Inferior parietal cortex (tissue), 1 donor: ENCODE results near the gene TMED8.
"Not testable (repeated sequence)": the region's sequence is repeated elsewhere in the genome, so short reads cannot be mapped to it uniquely, and the experiment has no call there.

ENCODE experiments used
- DNase-seq: peaks from one replicate; pipeline ENCODE4 v3.0.0-alpha.2; 2016; ENCODE audit errors: extremely low spot score

Gene TMED8

DNA sequence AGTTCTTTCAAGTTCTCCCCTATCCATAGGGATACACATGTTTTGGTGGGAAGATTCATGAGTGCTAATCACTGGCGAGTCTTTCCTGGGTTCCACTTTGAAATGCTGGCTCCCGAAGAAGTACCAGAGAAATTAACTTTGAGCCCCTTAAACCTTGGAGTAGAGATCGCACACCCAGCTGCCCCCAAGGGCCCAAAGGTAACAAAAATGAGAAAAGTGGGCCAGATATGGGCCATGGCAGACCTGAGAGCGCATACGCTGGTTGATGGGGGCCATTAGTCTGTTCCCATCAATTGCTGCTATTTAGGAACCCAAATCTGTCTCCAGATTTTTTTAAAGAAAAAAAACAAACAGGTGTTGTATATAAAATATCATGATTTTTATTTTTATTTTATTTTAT is 53.9 kb downstream of the TMED8 start:
- no peak for DNase-seq

DNA sequence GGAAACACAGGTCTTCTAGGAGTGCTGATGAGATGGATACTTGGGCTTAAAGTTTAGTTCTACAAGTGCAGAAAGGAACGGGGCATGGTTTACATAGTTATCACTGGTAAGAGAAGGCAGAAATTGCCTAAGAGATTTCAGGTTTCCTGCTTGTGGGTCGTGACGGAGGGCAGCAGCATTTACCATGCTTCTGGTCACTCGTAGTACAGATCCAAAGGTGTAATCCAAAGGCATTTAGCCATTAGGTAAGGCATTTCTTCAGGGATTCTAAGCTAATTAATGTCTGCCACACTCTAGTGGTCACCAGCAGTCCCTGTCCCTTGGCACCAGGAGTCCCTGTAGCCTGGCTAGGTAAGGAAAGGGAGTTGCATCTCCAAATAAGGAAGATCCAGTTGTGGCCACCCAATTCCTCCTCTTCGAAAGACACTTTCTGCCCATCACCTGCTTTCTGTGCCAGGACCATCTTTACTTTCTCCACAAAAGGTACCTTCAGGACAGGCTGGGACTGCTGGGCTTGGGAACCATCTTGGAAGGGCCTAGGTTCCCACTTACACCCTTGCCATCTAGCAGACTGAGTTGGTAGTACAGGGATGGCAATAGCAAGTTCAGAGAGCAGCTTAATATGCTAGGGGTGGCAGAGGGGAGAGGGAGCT is 54.5 kb downstream of the TMED8 start:
- no peak for DNase-seq

DNA sequence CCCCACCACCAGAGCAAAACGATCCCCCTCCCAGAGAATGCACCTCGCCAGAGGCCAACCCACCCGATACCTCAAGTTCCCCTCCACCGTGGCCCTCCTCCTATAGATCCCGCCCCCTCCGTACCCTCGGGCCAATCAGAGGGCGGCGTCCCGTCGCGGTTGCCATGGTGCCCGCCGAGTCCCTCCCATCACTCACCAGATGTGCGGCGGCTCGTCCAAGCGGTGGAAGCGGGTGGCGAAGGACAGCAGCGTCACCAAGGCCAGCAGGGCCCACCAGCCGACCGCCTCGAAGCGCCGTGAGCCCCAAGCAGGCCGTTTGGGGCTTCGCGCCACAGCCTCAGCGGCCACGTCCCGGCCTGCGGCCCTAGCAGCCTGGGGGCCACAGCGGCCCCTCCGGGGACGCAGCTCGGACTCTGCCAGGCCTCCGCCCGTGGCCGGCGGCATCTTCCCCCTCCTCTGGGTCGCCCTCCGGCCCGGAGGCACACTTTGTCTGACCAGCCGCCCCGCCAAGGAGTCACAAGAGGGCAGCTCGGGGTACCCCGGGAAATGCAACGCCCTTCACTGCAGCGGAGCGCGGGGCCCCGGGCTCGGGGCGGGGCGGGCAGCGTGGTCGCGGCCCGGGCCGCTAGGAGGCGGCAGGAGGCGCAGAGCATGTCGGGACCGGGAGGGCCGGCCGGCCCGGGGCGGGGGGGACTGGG is 56.5 kb downstream of the TMED8 start, which contains the start of gene POMT2:
POMT2 (minus strand) TSS at position 646 of the 698 bp plus-strand sequence; CDS start at position 444, 202 bp downstream.
- DNase-seq, result peak; percentile 90

DNA sequence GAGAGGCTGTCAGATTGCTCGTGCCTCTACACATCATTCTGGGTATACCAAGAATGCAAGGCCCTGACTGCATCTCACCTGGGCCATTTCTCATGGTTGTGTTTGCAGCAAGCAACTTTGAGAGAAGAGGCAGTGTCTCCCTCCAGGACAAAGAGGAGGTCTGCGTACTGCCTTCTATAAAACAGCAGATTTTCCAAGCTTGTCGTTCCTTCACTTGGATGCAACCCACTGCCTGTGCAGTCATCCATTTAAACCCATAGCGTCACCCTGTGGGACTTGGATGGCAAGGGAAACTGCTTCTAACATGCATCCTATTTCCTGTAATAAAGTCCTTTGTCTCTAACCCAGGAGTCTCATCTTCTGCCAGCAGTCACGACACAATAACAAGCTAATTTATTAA is 57.5 kb downstream of the TMED8 start:
- peak; percentile 38 for DNase-seq

DNA sequence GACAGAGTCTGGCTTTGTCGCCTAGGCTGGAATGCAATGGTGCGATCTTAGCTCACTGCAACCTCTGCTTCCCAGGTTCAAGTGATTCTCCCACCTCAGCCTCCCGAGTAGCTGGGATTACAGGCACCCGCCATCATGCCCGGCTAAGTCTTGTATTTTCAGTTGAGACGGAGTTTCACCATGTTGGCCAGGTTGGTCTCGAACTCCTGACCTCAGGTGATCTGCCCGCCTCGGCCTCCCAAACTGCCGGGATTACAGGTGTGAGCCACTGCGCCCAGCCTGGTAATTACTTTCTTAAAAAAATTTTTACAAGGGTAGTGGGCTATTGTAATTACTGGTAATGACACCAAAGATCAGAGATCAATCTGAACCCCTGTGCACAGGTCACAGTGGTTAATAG is 58.1 kb downstream of the TMED8 start:
- DNase-seq, result not testable (repeated sequence)

DNA sequence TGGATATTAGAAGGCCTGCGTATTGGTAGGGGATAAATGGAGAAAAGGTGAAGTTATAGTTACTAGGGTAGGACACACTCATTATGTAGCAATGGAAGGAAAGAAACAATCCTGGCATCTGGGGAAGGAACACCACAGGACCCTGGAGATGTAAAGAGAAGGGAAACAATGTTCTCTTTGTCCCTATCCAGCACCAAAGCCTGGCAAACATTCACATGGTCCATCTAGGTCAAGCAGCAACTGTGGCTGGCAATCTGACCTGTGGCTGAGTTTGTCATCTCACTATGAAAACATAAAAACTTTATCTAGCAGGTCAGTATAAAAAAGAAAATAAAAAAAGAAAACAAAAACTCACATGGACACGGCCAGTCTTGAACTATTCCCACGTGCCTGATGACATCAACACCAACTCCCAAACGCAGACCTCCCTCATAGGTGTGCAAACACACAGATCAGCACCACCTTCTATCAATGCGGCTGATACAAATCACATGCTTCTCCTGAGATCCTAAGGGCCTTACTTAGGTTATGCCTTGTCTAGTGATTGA is 58.8 kb downstream of the TMED8 start:
- DNase-seq, result peak; percentile 42

DNA sequence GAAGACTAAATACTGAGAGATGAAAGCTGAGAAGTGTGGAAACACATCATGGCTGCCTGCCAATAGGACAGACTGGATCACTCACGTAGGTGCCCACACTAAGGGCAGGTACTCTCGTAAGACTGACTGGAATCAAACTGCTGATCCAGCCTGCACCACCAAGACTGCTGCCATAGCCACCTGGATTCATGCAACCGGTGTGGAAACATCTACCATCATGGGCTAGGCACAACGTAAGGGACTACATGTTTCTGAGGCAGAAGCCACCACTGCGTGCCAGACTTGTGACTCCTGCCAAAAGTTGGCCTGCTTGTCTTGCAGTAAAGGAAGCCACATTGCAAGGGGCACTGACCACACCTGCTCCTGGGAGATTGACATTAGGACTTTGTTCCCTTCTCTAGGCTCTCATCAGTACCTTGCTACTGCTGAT is 60.0 kb downstream of the TMED8 start:
- DNase-seq, result no peak

DNA sequence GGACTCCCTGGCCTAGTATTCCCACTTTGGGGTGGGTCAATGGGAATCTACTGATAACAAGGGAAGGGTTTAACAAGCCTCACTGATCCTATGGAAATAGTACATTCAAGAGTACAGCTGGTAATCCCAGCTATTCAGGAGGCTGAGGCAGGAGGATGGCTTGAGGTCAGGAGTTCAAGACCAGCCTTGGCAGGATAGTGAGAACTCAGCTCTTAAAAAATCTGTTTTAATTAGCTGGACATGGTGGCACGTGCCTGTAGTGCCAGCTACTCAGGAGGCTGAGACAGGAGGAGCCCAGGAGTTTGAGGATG is 60.7 kb downstream of the TMED8 start:
- DNase-seq, result no peak

DNA sequence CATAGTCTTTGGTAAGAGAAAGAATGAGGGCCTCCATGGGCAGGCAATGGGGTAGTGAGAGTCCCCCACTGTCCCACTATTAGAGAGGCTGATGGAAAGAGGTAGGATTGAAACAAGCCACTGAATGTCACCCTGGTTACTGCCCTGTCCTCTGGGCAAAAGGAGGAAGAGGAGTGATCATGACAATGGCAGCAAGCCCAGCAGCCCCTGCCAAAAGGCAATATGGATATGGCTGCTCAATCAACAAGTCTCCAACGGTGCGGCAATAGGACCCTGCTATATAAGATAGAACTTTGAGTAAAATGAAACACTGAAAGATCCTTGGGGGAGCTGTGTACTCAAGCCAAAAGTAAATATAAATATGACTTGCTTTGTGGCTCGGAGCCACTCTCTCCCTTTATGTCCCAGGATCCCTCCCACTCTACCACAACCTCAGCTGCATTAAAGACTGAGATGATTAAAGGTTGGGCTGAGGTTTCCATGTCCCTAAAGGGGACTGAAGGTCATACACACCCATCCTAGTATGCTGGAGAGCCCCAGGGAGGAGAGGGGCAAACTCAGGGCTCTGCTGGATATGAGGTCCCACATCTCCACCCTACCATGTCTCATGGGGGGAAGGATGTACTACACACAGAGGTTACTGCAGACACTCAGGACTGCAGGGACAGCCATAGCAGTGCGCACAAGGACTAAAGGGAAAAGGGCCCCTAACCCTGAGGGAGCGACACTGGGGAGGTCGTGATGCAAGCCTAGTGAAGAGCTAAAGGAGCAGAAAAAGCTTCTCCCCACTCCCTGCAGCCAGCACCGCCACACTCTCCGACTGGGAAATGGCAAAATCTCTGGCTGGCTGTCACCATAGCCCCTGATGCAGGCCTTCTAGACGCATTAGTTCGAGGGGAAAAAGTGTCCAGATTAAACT is 62.1 kb downstream of the TMED8 start:
- no peak for DNase-seq

DNA sequence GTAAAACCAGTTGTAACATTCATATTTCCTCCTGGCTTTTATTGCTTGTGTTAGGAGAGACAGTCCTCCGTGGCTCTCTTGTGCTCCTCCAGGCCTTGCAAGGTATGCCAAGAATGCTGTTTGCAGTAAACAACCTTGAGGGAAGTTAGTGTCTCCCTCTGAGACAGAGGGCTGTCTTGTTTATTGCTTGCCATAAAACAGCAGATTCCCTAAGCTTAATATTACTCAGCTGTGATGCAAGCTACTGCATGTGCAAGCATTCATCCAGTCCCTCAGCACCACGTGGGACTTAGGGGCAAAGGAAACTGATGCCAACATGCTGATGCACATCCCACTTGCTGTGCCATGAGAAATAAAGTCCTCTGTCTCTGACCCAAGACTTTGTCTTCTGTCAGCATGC is 62.9 kb downstream of the TMED8 start:
- peak; percentile 57 for DNase-seq

DNA sequence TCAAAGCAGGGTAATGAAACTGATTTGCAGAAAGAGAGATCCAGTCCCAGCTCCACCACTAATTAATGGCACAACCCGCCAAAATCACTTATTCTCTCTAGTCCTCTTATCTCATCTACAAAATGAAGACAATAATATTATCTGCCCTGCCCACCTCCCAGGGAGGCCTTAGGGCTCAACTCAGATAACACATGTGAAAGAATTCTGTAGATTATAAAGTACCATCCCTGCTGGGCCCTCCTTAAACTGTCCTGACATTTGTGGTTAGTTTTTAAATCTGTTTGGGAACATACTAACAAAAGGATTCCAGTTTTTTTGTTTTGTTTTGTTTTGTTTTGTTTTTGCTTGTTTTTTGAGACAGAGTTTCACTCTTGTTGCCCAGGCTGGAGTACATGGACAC is 63.5 kb downstream of the TMED8 start:
- no peak for DNase-seq

DNA sequence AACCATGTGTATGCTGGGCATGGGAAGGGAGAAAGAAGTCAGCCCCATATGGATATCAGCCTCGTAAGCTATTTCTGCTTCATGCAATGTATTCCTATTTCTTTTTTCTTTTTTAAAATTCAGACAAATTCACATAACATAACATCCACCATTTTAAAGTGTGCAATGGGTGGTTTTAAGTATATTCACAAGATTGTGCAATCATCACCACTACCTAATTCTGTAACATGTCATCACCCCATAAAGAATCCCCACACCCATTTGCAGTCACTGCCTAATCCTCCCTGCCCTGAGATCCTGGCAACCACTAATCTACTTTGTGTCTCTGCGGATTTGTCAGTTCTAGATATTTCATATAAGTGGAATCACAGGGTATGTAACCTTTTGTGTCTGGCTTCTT is 65.7 kb downstream of the TMED8 start:
- DNase-seq, result no peak

DNA sequence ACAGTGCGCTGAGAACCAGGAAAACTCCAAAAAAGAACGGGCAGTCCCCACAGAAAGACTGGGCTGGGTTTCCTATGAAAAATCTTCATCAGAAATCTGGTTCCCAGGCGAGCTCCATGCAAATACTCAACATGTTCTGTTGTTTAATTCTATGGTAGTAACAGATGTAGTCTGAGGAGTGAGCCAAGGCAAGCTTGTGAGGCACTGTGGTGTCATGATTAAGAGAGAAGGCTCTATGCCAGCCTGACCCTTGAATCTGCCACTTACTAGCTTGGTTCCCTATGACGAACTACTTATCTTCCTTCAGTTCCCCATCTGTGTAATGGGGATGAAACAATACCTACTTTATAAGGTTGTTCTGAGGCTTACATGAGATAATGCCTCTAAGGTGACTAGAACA is 66.9 kb downstream of the TMED8 start:
- DNase-seq, result no peak

DNA sequence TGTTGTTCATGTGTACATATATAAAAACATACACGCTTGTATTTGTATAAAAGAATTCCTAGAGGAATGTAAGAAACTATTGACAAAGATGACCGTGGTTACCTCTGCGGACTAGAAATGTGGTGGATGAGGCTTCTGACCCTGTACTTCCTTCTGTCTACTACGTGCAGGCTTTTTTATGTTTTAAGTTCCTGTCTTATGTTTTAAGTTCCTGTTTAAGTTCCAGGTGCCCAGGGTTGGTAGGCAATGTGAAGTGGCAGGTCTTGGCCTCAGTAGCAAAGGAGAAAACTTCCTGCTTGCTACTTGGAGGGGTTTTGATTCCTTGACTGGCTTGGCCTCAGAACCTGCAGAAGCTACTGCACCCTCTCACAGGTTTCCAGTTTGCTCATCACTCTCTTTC is 67.8 kb downstream of the TMED8 start:
- no peak for DNase-seq

DNA sequence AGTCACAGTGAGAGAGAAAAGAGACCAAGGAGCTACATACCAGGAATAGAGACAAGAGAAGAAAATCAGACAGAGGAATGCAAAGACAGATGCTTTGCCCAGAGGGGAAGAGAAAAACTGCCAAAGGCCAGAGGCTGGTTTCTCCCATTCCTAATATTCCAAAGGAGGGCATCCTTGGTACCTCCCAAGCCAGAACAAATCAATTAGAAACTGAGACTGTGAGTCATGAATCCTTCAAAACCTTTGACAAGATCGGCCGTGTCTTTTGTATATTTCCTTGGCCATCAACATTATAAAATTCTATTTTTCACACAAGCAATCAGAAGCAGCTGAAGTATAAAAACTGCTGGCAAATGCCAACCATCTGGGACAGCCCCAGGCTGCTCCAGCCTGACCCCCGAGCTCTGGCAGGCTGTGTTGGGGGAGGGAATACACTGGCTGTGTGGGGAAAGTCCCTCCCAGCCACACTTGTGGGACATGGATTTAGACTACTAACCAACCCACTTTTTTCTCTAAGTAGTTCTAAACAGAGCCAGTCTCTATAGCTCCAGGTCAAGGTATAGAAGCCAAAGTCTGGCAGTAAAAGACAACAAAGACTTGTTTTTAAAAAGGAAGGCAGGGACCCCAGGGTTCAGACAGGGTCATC is 69.9 kb downstream of the TMED8 start:
- peak; percentile 67 for DNase-seq

DNA sequence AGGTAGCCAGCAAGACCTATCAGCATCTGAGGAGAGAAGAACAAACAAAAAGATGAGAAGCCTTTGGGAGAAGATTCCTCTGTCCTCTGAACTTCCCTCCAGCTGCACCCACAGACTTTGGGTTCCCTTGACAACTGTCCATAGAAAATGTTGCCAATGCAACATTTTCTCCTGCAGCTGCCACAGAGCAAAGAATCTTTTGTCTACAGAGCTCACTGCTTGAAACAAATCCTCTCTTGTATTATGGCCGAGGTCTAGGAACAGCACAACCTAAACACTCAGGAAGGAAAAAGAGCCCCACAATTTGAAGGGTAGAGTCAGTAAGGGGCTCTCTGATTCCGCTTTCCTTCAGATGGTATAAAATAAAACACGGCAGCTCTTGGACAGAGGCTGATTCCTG is 70.5 kb downstream of the TMED8 start:
- peak; percentile 88 for DNase-seq

DNA sequence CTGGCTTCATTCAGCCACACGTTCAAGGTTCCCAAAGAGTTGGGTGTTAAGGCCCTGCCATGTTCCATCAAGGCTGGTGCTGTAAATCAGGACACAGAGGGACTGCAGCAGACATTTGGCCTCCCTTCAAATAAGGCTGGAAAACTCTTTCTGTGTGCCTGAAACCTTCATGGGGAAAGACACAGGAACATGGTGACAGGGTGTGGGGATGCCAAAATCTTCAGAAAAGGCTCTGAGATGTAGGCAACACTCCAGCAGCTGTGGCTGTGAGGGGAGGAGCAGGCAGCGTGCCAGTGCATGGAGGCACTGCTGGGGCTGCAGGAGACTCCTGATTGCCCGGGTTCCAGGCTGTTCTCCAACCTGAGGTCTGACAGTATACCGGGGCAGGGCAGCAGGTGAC is 71.2 kb downstream of the TMED8 start:
- DNase-seq, result peak; percentile 50

DNA sequence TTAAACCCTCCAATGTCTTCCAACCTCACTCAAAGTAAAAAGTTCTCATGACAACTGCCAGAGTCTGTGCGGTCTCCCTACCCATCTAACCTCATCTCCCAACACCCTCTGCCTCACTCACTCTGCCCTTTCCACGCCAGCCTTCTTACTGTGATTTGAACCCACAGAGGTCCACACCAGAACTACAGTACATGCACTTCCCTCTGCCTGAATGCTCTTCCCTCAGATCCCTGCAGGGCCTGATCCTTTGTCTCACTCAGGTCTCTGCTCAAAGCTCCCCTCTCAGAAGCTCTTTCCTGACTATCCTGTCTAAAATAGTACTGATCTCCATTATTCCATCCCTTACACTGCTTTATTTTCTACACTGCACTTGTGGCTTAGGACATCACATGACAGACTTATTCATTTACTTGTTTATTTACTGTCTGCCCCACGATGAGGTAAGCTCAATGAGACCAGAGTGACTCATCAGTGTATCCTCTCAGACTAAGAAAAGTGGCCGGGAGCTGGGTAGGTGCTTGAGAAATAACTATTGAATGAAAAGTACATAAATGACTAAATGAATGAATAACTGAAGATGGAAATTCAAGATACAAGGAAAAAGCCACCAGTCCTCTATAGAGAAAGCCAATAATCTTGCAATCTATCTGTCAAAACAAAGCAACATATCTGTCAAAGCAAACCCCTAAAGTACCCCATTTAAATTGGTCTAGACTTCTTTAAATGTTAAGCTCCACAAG is 73.3 kb downstream of the TMED8 start:
- peak; percentile 63 for DNase-seq

DNA sequence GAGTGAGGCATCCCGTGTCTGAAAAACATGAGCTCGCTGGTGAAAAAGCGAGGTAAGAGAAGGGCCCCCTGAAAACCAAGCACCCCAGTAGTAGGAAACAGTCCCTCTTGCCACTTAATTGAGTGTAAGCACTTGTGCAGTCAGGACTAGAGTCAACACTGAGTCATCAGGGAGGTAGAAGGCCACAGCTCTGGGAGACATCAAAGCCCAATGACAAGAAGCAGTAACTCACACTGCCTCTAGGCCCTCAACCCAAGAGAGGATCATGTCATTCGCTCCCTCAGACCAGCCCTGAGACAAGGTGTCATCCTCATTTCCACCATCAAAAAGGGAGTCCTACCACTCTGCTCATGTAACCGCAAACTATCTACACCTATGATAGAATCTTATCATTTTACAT is 74.0 kb downstream of the TMED8 start:
- no peak for DNase-seq

DNA sequence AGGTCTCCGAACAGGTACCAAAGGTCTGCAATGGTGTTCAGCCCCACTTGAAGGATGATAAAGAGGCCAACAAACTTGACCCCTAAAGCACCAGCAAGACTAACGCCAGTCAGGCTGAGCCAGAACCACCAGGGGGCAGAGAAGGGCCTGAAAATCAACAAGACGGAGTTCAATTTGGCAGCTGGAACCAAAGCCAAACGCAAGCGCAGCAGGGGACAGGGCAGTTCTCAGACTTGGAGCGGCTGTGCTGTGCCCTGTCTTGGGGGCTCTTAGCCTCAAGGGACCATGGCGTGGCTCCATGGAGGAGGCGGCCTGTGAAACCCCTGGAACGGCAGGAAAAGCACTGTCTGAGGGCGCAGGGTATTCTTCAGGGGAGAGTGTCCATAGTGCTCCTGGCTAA is 75.8 kb downstream of the TMED8 start:
- DNase-seq, result peak; percentile 93

DNA sequence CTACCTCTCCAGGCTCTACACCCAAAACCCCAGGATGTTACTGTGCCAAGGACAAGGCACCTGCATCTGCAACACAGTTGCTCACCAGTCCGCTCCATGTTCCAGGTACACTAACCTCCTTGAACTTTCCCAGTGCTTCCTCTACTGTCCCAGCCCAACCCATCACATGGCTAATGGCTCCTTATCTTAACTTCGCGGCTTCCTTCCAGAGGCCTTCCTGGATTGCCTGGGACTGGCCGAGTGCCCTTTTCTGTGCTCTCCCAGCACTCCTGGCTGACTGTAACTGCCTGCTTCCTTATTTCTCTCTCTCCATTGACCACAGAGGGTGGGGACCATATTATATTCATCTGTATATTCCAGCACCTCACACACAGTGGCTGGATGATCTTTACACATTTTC is 77.1 kb downstream of the TMED8 start:
- no peak for DNase-seq
